KMS-11 (cell line): ENCODE measurements around the gene JAG1.

ENCODE experiments used
- H2AFZ ChIP-seq: fragments of 200-600 bp; sonication (generic); 2 replicates; pipeline ENCODE4 v1.6.1; 2016; ENCODE audit warnings: antibody characterized with exemption, mixed run types, low read depth
- H3K27ac ChIP-seq: fragments of 200-600 bp; sonication (generic); 2 replicates; pipeline ENCODE4 v1.6.1; 2016; ENCODE audit warnings: mild to moderate bottlenecking, mixed run types
- H3K27me3 ChIP-seq: fragments of 200-600 bp; sonication (generic); 2 replicates; pipeline ENCODE4 v1.6.1; 2017; ENCODE audit warnings: mild to moderate bottlenecking, low read depth, mixed run types, moderate library complexity; ENCODE audit not compliant: insufficient read depth
- H3K36me3 ChIP-seq: fragments of 200-600 bp; sonication (generic); 2 replicates; pipeline ENCODE4 v1.6.1; 2017; ENCODE audit warnings: mild to moderate bottlenecking, mixed run types; ENCODE audit not compliant: insufficient read depth
- H3K4me1 ChIP-seq: fragments of 200-600 bp; sonication (generic); 2 replicates; pipeline ENCODE4 v1.6.1; 2016; ENCODE audit warnings: mild to moderate bottlenecking, low read depth, mixed run types; ENCODE audit not compliant: poor library complexity, severe bottlenecking
- H3K4me2 ChIP-seq: fragments of 200-600 bp; sonication (generic); 2 replicates; pipeline ENCODE4 v1.7.0; 2016; ENCODE audit warnings: mild to moderate bottlenecking, mixed run types
- H3K4me3 ChIP-seq: fragments of 200-600 bp; sonication (generic); IDR thresholded peaks from 2 replicates; pipeline ENCODE4 v1.6.1; 2017; ENCODE audit warnings: low read depth, low read length, mixed read lengths; ENCODE audit not compliant: insufficient read depth
- H3K79me2 ChIP-seq: fragments of 200-600 bp; sonication (generic); 2 replicates; pipeline ENCODE4 v1.6.1; 2016; ENCODE audit warnings: low read depth, mixed run types; ENCODE audit not compliant: insufficient read depth
- H3K9ac ChIP-seq: fragments of 200-600 bp; sonication (generic); 2 replicates; pipeline ENCODE4 v1.6.1; 2016; ENCODE audit warnings: mild to moderate bottlenecking, mixed run types
- H4K20me1 ChIP-seq: fragments of 200-600 bp; sonication (generic); 2 replicates; pipeline ENCODE4 v1.6.1; 2016; ENCODE audit warnings: mild to moderate bottlenecking, mixed run types; ENCODE audit not compliant: insufficient read depth
- CTCF ChIP-seq: fragments of 200-600 bp; sonication (generic); conservative IDR thresholded peaks from 2 replicates; pipeline ENCODE4 v1.6.1; 2017; ENCODE audit warnings: low read depth, mild to moderate bottlenecking, antibody characterized with exemption, low read length, moderate library complexity, mixed read lengths

Gene JAG1

GRCh38 chr20:10641467-10641866 is 32.3 kb downstream of the JAG1 start:
- Histone ChIP-seq H3K27ac (no peak overlapping the region), H4K20me1 (no peaks in the 10 kb centered on the region), H3K36me3 (no peaks in the 10 kb centered on the region), H3K4me2 (no peak overlapping the region), H3K4me3 (no peak overlapping the region), H2AFZ (no peak overlapping the region), H3K79me2 (no peaks in the 10 kb centered on the region), H3K4me1 (peaks cover 20% of the 10 kb centered on the region), H3K9ac (no peak overlapping the region), H3K27me3 (no peaks in the 10 kb centered on the region)
- TF ChIP-seq CTCF: no peak

- no peak overlapping the region for H2AFZ ChIP-seq
- H3K9ac ChIP-seq: no peak overlapping the region
Observed at GRCh38 chr20:10640897-10641296, 32.9 kb downstream of the JAG1 start.

GRCh38 chr20:10639737-10640556 is 33.9 kb downstream of the JAG1 start:
- Histone ChIP-seq H4K20me1 (no peaks in the 10 kb centered on the region), H3K4me1 (peaks cover 15% of the 10 kb centered on the region), H3K79me2 (no peaks in the 10 kb centered on the region), H2AFZ (no peak overlapping the region), H3K27me3 (no peaks in the 10 kb centered on the region), H3K9ac (no peak overlapping the region), H3K36me3 (no peaks in the 10 kb centered on the region), H3K4me3 (no peak overlapping the region), H3K4me2 (no peak overlapping the region), H3K27ac (no peak overlapping the region)
- no peak for TF ChIP-seq CTCF

More at GRCh38 chr20:10640897-10641296, 32.9 kb downstream of the JAG1 start:
- Histone ChIP-seq H3K4me1 (peaks cover 20% of the 10 kb centered on the region), H3K27ac (no peak overlapping the region), H4K20me1 (no peaks in the 10 kb centered on the region), H3K79me2 (no peaks in the 10 kb centered on the region), H3K4me2 (no peak overlapping the region), H3K27me3 (no peaks in the 10 kb centered on the region), H3K4me3 (no peak overlapping the region), H3K36me3 (no peaks in the 10 kb centered on the region)
- no peak for TF ChIP-seq CTCF

DNA sequence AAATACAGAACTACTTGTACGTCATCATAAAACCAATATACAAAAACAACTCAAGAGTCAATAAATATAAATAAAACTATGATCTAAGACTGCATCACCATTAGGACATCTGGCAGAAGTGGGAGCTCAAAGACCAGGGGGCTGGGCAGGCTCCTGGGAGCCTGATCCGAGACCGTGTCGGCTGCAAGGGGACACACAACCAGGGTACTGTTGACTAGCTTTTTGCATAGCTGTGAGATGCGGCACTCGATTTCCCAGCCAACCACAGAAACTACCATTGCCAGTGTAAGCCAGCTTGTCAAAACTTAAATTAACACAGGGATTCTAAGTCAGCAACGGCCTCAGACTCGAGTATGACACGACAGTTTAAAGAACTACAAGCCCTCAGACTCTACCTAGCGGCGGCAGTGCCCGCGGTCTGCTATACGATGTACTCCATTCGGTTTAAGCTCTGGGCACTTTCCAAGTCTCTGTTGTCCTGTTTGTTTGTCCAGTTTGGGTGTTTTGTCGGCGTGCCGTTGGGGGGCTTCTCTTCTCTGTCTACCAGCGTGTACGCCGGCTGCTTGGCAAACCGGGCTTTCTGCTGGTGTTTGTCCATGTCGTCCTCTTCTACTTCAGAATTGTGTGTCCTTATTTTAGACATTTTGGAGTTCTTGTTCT is 34.6 kb downstream of the JAG1 start:
- no peaks in the 10 kb centered on the region for H3K27me3 ChIP-seq
- no peak overlapping the region for H3K9ac ChIP-seq
- no peak overlapping the region for H3K27ac ChIP-seq
- peaks cover 8% of the 10 kb centered on the region for H3K4me1 ChIP-seq
- H3K79me2 ChIP-seq: no peaks in the 10 kb centered on the region
- TF ChIP-seq CTCF: no peak
- no peaks in the 10 kb centered on the region for H3K36me3 ChIP-seq
- no peak overlapping the region for H2AFZ ChIP-seq
- H3K4me2 ChIP-seq: no peak overlapping the region
- H3K4me3 ChIP-seq: no peak overlapping the region
- H4K20me1 ChIP-seq: no peaks in the 10 kb centered on the region
